Mesendoderm (in vitro differentiated cells): Measurements from ENCODE around the gene GULP1.

ENCODE experiments used
- DNase-seq: peaks from one replicate; pipeline ENCODE4 v3.0.0; 2013
- H2AK5ac ChIP-seq: 2 replicates; pipeline ENCODE4 v1.6.1; 2013; ENCODE audit warnings: low read length, inconsistent platforms
- H2BK120ac ChIP-seq: 2 replicates; pipeline ENCODE4 v1.6.1; 2013; ENCODE audit warnings: low read depth, mild to moderate bottlenecking, low read length, moderate library complexity, mixed read lengths
- H2BK15ac ChIP-seq: replicated peaks from 2 replicates; pipeline ENCODE4 v1.6.1; 2013; ENCODE audit warnings: low read depth, mild to moderate bottlenecking, moderate library complexity
- H2BK5ac ChIP-seq: 2 replicates; pipeline ENCODE4 v1.6.1; 2013; ENCODE audit warnings: low read length, inconsistent platforms
- H3K18ac ChIP-seq: 2 replicates; pipeline ENCODE4 v1.6.1; 2013; ENCODE audit warnings: mild to moderate bottlenecking, low read length, mixed read lengths
- H3K23ac ChIP-seq: one replicate; pipeline ENCODE4 v1.6.1; 2013; ENCODE audit warnings: low read length
- H3K27ac ChIP-seq: 2 replicates; pipeline ENCODE4 v1.5.1; 2013; ENCODE audit warnings: low read depth, mild to moderate bottlenecking, inconsistent platforms, low read length, moderate library complexity
- H3K27me3 ChIP-seq: 2 replicates; pipeline ENCODE4 v1.6.1; 2013; ENCODE audit warnings: low read length, control low read depth, mild to moderate bottlenecking, inconsistent platforms; ENCODE audit not compliant: insufficient read depth, poor library complexity
- H3K36me3 ChIP-seq: 2 replicates; pipeline ENCODE4 v1.6.1; 2013; ENCODE audit warnings: low read length, inconsistent platforms; ENCODE audit not compliant: control insufficient read depth, insufficient read depth
- H3K4ac ChIP-seq: one replicate; pipeline ENCODE4 v1.6.1; 2013; ENCODE audit warnings: low read depth, mild to moderate bottlenecking, low read length, moderate library complexity
- H3K4me1 ChIP-seq: 2 replicates; pipeline ENCODE4 v1.6.1; 2013; ENCODE audit warnings: low read depth, low read length, inconsistent platforms; ENCODE audit not compliant: control insufficient read depth
- H3K4me2 ChIP-seq: 2 replicates; pipeline ENCODE4 v1.6.1; 2013; ENCODE audit warnings: low read length
- H3K4me3 ChIP-seq: 2 replicates; pipeline ENCODE4 v1.5.1; 2013; ENCODE audit warnings: mild to moderate bottlenecking, low read length
- H3K56ac ChIP-seq: one replicate; pipeline ENCODE4 v1.6.1; 2013; ENCODE audit warnings: low read length
- H3K79me1 ChIP-seq: 2 replicates; pipeline ENCODE4 v1.6.1; 2013; ENCODE audit warnings: low read length, inconsistent platforms
- H3K79me2 ChIP-seq: 2 replicates; pipeline ENCODE4 v1.6.1; 2013; ENCODE audit warnings: mild to moderate bottlenecking, low read length; ENCODE audit not compliant: control insufficient read depth, insufficient read depth
- H3K9ac ChIP-seq: 2 replicates; pipeline ENCODE4 v1.6.1; 2013; ENCODE audit warnings: low read length, inconsistent platforms
- H4K5ac ChIP-seq: one replicate; pipeline ENCODE4 v1.6.1; 2013; ENCODE audit warnings: low read length
- H4K8ac ChIP-seq: one replicate; pipeline ENCODE4 v1.6.1; 2013; ENCODE audit warnings: low read depth, mild to moderate bottlenecking, control low read depth, low read length, moderate library complexity
- WGBS: extraction: QIAGEN DNeasy Blood & Tissue Kit; methylation state at CpG from one replicate; pipeline ENCODE4 v1.1.7; 2013; ENCODE audit warnings: low lambda C conversion rate, missing lambda C conversion rate; ENCODE audit not compliant: insufficient coverage; ENCODE audit errors: extremely low coverage; 5-methylcytosine and 5-hydroxymethylcytosine counted together

Gene GULP1

DNA sequence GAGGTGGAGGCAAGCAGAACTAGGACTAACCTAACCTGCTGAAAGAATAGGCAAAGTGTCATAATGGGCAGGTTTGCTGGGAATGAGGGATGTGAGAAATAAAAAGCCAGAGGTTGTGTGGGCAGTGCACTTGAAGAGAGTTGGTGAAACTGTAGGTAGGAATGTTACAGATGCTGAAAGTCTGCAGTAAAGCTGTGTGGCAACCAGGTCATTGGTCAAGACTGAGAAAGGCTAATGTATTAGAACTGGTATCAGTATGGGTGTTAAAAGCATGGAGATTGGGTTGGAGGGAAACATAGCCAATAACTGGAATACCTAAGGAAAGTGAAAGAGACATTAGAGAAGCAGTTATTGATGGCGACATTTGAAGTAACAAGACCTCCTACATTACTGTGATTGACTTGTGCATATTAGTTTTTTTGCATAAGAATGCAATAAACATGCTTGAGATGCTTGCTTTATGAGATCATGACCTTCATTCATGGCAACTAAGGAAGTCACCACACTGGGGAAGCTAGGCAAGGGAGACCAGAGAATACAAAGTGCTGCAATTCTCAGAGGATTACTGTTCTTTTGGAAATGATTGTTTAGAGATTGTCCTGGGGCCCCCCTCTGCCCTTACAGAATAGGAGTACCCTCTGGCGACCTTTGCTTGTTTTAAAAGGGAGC is 11.8 kb downstream of the GULP1 start:
- no peak overlapping the region for H4K8ac ChIP-seq
- no peak overlapping the region for H3K9ac ChIP-seq
- no CpG with 5 or more reads among the region's 2 CpGs for WGBS

DNA sequence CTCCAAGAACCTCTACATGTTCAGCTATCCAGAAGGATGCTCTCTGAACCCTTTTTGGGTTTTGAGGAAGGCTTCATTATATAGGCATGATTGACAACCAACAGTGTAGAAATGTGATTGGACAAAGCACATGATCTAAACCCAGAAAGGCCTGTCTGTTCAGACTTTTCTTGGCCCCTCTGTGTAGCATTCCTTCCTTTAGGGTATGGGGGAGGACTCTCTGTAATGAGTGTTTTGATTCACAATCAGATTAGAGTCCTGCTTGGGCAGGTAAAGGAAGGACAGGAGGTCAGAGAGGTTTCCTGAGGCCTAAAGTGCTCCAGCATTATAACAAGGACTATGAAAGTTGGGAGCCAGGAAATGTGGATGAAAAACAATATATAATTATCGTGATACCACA is 13.6 kb downstream of the GULP1 start:
- H4K5ac ChIP-seq: no peak overlapping the region
- no peaks in the 10 kb centered on the region for H3K36me3 ChIP-seq
- H3K79me1 ChIP-seq: peaks cover 2% of the 10 kb centered on the region
- H3K27me3 ChIP-seq: no peaks in the 10 kb centered on the region
- H3K23ac ChIP-seq: no peak overlapping the region
- H3K4ac ChIP-seq: peak overlapping the region; percentile 63
- H2BK15ac ChIP-seq: no peak overlapping the region
- H2AK5ac ChIP-seq: no peak overlapping the region
- H3K18ac ChIP-seq: peak overlapping the region; percentile 64
- no peak overlapping the region for H3K4me2 ChIP-seq
- H3K27ac ChIP-seq: no peak overlapping the region
- no peak overlapping the region for H2BK120ac ChIP-seq
- H3K4me3 ChIP-seq: no peak overlapping the region
- H2BK5ac ChIP-seq: peak overlapping the region; percentile 54
- no peak overlapping the region for H4K8ac ChIP-seq
- no peak overlapping the region for H3K9ac ChIP-seq
- H3K56ac ChIP-seq: no peak overlapping the region
- H3K79me2 ChIP-seq: peaks cover 41% of the 10 kb centered on the region
- no CpG with 5 or more reads among the region's 1 CpG for WGBS
- DNase-seq: no peak
- peaks cover 16% of the 10 kb centered on the region for H3K4me1 ChIP-seq

More for the DNA sequence above, 11.8 kb downstream of the GULP1 start:
- Histone ChIP-seq H3K56ac (peak overlapping the region; percentile 68), H3K79me1 (peaks cover 2% of the 10 kb centered on the region), H3K27me3 (no peaks in the 10 kb centered on the region), H3K18ac (peak overlapping the region; percentile 61), H2BK120ac (no peak overlapping the region), H2BK15ac (peak overlapping the region; percentile 13), H3K4me1 (peaks cover 16% of the 10 kb centered on the region), H3K4ac (peak overlapping the region; percentile 55), H3K36me3 (no peaks in the 10 kb centered on the region), H3K27ac (peak overlapping the region; percentile 86), H2BK5ac (peak overlapping the region; percentile 83), H3K4me2 (no peak overlapping the region), H3K79me2 (peaks cover 39% of the 10 kb centered on the region), H2AK5ac (peak overlapping the region; percentile 31), H3K4me3 (no peak overlapping the region), H3K23ac (no peak overlapping the region), H4K5ac (no peak overlapping the region)
- DNase-seq: peak; percentile 98

DNA sequence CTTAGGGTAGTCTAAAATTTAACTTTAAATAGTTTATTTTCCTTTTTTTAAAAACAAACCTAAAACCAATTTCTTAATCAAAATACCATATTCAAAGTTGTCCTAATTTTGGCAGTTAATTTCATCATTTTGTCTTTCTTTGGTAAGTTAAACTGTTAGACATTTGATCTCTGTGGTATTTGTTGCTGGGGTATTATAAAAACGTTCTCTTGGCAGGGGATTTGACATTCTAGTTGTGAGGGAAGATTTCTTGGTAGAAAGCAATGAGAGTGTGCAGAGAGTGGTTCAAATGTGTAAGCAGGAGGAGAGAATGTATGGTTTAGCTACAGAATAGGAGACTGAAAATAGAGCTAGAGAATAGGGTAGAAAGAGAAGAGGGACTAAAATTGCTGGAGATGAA is 14.6 kb downstream of the GULP1 start:
- Histone ChIP-seq H3K4me2 (no peak overlapping the region), H2BK15ac (peak overlapping the region; percentile 36), H3K79me1 (peaks cover 2% of the 10 kb centered on the region), H2AK5ac (no peak overlapping the region), H3K79me2 (peaks cover 42% of the 10 kb centered on the region), H3K18ac (peak overlapping the region; percentile 80), H2BK120ac (no peak overlapping the region), H3K56ac (no peak overlapping the region), H3K4me3 (no peak overlapping the region), H4K5ac (no peak overlapping the region), H3K23ac (no peak overlapping the region), H3K27me3 (no peaks in the 10 kb centered on the region), H3K4me1 (peaks cover 16% of the 10 kb centered on the region), H4K8ac (no peak overlapping the region), H3K4ac (no peak overlapping the region), H3K36me3 (no peaks in the 10 kb centered on the region), H3K9ac (no peak overlapping the region), H2BK5ac (no peak overlapping the region), H3K27ac (no peak overlapping the region)
- DNase-seq: no peak
- no CpG with 5 or more reads among the region's 1 CpG for WGBS

DNA sequence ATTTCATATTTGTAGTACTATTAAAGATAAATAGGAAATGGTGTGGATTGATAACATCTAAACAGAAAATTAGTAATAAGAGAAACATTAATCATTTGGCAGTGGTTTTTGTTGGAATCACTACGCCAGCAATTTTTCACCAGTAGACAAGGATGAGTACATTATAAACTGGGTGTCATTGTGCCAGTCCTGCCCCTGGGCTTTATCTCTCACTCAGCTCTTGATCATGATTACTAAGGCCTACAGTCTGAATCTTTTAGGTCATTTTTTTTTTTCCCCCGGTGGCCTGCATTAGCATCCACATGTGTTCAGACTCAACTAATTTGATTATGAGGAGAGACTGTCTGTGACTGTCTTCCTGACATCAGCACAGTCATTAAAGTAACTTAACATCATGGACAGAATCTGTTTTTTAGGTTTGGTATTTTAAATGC is 16.2 kb downstream of the GULP1 start:
- H3K79me2 ChIP-seq: peaks cover 45% of the 10 kb centered on the region
- H3K4ac ChIP-seq: no peak overlapping the region
- H2BK15ac ChIP-seq: no peak overlapping the region
- no peaks in the 10 kb centered on the region for H3K27me3 ChIP-seq
- no peak overlapping the region for H3K4me3 ChIP-seq
- H3K27ac ChIP-seq: no peak overlapping the region
- no peak overlapping the region for H3K4me2 ChIP-seq
- no peak overlapping the region for H4K5ac ChIP-seq
- H3K56ac ChIP-seq: no peak overlapping the region
- H3K23ac ChIP-seq: no peak overlapping the region
- no CpG with 5 or more reads among the region's 2 CpGs for WGBS
- no peaks in the 10 kb centered on the region for H3K36me3 ChIP-seq
- no peak overlapping the region for H2BK5ac ChIP-seq
- no peak overlapping the region for H3K18ac ChIP-seq
- no peak overlapping the region for H3K9ac ChIP-seq
- DNase-seq: no peak
- no peak overlapping the region for H4K8ac ChIP-seq
- H2BK120ac ChIP-seq: no peak overlapping the region
- no peaks in the 10 kb centered on the region for H3K79me1 ChIP-seq
- H2AK5ac ChIP-seq: no peak overlapping the region
- peaks cover 13% of the 10 kb centered on the region for H3K4me1 ChIP-seq

DNA sequence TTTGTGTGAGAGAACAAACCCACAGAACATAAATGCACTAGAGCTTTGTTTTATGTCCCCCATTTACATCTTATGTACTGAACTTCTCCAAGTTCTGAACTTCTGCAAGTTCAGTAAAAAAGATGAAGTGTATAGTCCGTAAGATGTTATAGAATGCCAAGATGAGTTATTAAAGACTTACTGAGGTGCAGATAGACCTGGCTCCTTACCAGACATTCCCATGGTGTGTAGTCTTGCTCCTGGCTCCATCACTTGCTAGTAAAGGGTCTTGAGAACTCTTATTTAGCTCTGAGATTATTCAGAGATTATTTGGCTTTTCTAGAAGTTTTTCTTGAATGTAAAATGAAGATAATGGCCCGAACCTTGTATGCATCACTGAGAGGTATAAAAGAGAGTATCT is 16.8 kb downstream of the GULP1 start:
- no CpG with 5 or more reads among the region's 2 CpGs for WGBS
- no peak overlapping the region for H2BK120ac ChIP-seq
- H4K8ac ChIP-seq: no peak overlapping the region
- no peak overlapping the region for H3K56ac ChIP-seq
- no peaks in the 10 kb centered on the region for H3K36me3 ChIP-seq
- no peak overlapping the region for H2BK15ac ChIP-seq
- H4K5ac ChIP-seq: no peak overlapping the region
- DNase-seq: no peak
- no peak overlapping the region for H3K4me2 ChIP-seq
- no peak overlapping the region for H3K9ac ChIP-seq
- H3K27ac ChIP-seq: no peak overlapping the region
- H3K4me3 ChIP-seq: no peak overlapping the region
- no peaks in the 10 kb centered on the region for H3K27me3 ChIP-seq
- no peak overlapping the region for H2BK5ac ChIP-seq
- H3K23ac ChIP-seq: no peak overlapping the region
- H3K4me1 ChIP-seq: peaks cover 10% of the 10 kb centered on the region
- no peak overlapping the region for H3K4ac ChIP-seq
- H3K79me1 ChIP-seq: no peaks in the 10 kb centered on the region
- H3K79me2 ChIP-seq: peaks cover 50% of the 10 kb centered on the region
- H2AK5ac ChIP-seq: no peak overlapping the region
- no peak overlapping the region for H3K18ac ChIP-seq

DNA sequence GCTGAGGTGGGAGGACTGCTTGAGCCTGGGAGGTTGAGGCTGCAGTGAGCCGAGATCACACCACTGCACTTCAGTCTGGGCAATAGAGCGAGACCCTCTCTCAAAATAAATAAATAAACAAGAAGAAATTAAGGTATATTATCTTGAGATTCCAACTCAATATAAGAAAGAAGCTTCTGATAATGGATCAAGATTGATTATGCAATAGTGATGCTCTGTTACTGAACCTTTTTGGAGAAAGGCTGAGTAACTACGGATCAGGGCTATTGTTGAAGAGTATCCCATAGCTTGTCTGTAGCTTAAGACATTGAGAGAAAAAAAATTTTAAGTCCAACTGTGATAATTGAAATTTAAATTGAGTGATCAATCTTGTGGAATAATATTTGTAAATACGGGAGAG is 17.7 kb downstream of the GULP1 start:
- DNase-seq: no peak
- Histone ChIP-seq H2BK5ac (no peak overlapping the region), H3K9ac (no peak overlapping the region), H2BK120ac (no peak overlapping the region), H3K27ac (no peak overlapping the region), H3K4me1 (peaks cover 10% of the 10 kb centered on the region), H4K8ac (no peak overlapping the region), H3K4me2 (no peak overlapping the region), H3K56ac (no peak overlapping the region), H3K4ac (no peak overlapping the region), H3K79me2 (peaks cover 51% of the 10 kb centered on the region), H3K27me3 (no peaks in the 10 kb centered on the region), H3K4me3 (no peak overlapping the region), H3K36me3 (no peaks in the 10 kb centered on the region), H3K23ac (no peak overlapping the region), H3K18ac (no peak overlapping the region), H3K79me1 (no peaks in the 10 kb centered on the region), H4K5ac (no peak overlapping the region), H2BK15ac (no peak overlapping the region), H2AK5ac (no peak overlapping the region)
- 100% methylated on average over 1 of the region's 4 CpGs for WGBS
